ENCODE data around the gene ROR2.
A peak's percentile ranks its signal among the peaks of the same experiment; 100 is the strongest.

Gene ROR2

DNA sequence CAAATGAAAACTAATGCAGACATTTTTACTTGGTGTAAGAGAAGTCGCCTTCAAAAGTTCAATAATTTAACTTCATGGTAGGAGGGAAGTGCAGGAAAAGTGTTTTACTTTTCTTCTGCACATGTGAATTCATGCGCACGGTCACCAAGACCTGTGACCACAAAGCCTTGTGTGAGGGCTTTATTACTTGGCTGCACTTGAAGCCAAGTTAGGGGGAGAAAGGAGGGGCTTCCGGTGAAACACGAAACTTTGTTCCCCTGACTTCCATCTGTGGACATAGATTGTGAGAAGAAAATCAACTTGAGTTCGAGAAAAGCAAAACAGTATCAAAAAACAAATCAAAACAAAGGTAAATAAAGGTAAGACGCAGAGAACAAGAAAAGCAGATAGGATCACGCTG lies 239.9 kb downstream of the ROR2 start:
- DNase-seq, result no peak

DNA sequence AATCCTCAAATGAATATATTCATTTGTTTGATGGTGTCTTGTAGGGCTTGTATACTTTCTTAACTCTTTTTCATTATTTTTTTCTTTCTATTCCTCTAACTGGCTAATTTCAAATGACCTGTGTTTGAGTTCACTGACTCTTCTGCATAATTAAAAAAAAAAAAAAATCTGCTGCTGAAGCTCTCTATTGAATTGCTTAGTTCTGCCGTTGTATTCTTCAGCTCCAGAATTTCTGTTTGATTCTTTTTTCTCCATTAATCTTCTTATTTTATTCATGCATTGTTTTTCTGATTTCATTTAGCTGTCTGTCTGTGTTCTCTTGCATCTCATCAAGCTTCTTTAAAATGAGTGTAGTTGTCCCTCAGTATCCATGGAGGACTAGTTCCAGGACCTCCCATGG lies 244.6 kb downstream of the ROR2 start:
- DNase-seq, result no peak

GRCh38 chr9:91700475-91700874 lies 249.6 kb downstream of the ROR2 start:
- no peak for DNase-seq

GRCh38 chr9:91698266-91698665 lies 251.8 kb downstream of the ROR2 start:
- DNase-seq, result no peak

DNA sequence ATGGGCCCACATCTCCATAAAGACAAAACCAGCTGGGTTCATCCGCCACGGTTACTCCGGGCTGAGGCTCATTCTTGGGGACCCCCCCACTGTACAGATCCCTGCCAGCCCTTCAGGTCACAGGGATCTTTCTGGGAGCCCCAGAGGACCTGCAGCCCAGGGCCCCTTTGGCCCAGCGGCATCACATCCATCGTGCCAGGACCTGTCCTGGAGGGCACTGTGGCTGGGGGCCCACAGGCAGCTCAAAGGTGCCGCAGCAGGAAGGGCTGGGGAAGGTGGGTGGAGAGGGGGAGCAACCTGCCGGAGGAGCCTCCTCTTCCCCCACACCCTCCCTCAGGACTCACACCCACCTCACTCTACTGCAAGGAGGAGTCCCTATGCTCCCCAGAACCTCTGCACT lies 252.8 kb downstream of the ROR2 start:
- no peak for DNase-seq

DNA sequence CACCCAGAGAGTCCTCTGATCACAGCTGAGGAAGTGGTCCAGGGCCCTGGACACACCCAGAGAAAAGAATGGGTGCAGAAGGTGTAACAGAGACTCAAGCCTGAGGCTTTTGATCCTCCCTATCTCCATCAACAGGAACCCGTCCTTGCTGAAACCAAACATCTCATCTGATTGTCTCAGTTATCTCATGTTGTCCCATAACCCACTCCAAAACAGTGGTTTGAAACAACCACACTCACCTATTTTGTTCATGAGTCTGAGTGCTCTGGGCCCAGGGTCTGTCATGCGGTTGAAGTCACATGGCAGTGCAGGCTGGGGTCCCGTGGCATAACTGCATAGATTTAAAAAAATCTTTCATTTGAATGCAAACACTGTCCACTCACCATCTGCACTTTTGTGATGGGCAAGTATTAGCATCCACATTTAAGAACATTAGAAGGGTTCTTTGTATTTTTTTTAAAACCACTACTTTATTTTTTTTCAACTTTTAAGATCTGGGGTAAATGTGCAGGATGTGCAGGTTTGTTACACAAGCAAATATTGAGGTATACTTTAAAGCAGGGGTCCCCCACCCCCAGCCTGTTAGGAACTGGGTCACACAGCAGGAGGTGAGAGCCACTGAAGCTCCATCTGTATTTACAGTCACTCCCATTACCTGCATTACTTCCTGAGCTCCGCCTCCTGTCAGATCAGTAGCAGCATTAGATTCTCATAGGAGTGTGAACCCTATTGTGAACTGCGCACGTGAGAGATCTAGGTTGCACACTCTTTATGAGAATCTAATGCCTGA lies 255.8 kb downstream of the ROR2 start:
- DNase-seq, result no peak

- no peak for DNase-seq
These were observed 256.8 kb downstream of the ROR2 start for GRCh38 chr9:91693226-91693625.

DNA sequence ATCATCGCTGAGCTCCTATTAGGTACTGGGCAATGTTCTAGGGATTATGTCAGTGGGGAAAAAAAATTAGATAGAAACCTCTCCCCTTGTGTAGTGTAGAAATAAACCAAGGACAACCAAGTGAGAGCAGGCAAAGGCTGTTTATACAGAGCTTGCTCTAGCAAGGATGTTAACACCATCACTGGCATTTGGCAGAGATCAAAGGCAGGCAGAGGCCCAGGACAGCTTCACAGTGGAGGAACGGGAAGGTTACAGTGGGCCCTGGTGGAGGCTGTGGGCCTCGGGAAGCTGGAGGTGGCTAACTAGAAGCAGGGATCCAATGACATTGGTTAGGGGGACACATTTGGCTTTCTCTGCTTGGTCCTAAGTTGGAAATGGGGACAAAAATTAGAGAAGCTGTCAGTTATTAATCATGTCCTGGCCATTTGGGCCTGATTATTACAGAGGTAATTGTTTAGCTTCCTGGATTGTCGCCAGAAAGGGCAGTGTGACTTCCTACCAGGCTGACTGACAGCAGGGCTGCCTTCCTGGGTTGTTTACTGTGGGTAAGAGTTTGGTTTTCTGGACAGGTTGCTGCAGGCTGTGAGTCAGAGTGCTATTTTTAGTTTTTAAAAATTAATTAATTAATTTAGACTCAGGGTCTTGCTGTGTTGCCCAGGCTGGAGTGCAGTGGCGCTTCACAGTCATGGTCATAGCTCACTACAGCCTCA lies 259.3 kb downstream of the ROR2 start:
- DNase-seq, result no peak

DNA sequence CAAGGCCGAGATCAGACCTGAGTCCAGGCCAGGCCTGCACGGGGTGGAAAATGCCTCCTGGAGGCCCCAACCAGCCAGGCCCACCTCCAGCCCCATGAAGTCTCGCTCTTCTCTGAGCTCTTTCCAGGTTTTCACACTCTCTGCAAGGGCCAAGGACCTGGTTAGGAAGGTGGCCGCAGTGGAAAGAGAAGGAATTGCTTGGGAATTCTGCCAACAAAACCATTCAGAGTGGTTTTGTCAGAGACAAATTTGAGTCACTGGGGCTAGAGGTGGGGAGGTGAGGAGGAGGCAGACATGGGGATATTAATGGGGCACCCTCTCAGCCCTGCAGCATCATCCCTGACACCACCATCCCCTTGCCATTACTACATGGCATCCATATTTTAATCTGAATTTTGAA lies 261.0 kb downstream of the ROR2 start:
- DNase-seq, result no peak

GRCh38 chr9:91683269-91683668 lies 266.8 kb downstream of the ROR2 start:
- no peak for DNase-seq

- DNase-seq, result no peak
These were observed 267.2 kb downstream of the ROR2 start for GRCh38 chr9:91682806-91683205.

GRCh38 chr9:91681461-91682305 lies 268.3 kb downstream of the ROR2 start:
- DNase-seq, result peak; percentile 78 to 79

GRCh38 chr9:91680998-91681397 lies 269.0 kb downstream of the ROR2 start:
- DNase-seq, result no peak

DNA sequence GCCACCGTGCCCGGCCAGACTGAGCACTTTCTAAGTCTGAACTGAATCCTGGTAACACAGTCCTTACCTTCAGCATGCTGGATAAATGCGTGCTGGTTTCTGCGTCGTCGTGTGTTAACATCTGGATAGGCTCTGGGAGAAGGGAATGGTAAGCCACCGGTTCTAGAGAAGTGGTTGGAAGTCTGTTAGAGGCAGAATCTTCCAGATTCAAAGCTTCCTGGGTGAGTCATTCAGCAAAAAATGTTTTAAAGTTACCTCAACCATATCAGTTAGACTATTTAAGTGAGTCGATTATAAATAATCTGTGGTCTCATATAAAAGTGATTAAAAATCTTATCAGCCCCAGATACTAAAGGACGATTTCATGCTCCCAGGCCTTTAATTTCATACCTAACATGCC lies 269.9 kb downstream of the ROR2 start:
- DNase-seq, result no peak

GRCh38 chr9:91678807-91679580 lies 271.0 kb downstream of the ROR2 start:
- no peak for DNase-seq

- no peak for DNase-seq
These were observed 272.1 kb downstream of the ROR2 start for GRCh38 chr9:91677822-91678436.

GRCh38 chr9:91677331-91677730 lies 272.7 kb downstream of the ROR2 start:
- no peak for DNase-seq

DNA sequence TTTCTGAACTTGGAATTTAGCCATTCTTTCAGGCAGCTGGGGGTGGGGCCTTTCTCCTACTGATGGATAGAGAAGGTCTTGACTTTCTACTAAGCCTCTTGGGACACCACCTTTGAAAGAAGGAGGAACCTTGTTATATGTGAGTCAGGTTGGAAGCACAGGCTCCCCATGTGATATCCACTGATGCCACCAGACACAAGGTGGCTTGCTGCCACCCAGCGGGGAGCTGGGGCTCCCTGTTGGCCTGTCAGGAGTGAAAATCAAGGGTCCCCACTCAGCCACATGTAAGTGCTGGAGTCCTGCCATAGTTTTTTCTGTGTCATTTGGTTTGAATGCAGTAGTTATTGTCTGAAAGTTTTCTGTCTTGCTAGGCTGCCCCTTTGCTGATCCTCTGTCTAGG lies 274.0 kb downstream of the ROR2 start:
- no peak for DNase-seq

DNA sequence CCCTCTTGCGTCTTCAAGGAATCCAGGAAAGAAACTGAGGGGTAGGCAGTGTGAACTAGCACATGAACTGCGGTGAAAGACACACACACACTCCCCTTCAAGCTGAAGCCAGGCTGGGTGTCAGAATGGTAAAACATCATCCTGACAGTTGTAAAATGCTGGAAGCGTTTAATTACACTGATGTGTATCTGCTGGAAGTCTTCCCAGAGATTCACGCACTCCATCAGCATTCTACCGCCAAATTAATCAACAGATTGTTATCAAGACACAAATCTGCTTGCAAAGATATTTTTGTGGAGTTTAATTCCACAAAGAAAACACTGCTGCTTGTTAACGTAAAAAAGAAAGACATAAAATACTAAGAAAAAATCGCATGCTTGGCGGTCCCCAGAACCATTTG lies 285.4 kb downstream of the ROR2 start:
- no peak for DNase-seq

- no peak for DNase-seq
These were observed 286.2 kb downstream of the ROR2 start for GRCh38 chr9:91663858-91664257.

- DNase-seq, result no peak
These were observed 288.6 kb downstream of the ROR2 start for GRCh38 chr9:91661451-91661850.

GRCh38 chr9:91660521-91660920 lies 289.5 kb downstream of the ROR2 start:
- DNase-seq, result no peak
